ENCODE measurements around the gene IGLL1.
"Not testable (repeated sequence)": the region's sequence is repeated elsewhere in the genome, so short reads cannot be mapped to it uniquely, and the experiment has no call there.

The IGLL1 gene

DNA sequence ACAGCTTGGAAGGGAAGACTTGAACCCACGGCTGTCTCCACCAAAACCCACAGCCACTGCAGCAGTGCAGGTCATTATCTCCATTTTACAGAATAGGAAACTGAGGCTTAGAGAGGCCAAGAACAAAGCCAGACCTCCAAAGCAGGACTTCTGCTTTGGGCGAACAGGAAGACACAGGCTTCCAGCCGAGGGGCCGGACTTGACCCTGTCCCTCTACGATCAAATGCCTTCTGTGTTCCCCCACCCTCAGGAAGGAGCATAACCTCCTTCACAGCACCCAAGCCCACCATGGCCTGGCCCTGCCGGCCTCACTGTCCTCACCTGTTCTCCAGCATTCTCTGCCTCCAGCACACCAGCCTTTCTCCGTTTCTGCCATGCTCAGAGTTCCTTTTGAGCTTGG is 15.8 kb downstream of the IGLL1 start:
- DNase-seq (ENCODE audit: low read depth in 4 of 4, low spot score in 1 of 4) = no peak

DNA sequence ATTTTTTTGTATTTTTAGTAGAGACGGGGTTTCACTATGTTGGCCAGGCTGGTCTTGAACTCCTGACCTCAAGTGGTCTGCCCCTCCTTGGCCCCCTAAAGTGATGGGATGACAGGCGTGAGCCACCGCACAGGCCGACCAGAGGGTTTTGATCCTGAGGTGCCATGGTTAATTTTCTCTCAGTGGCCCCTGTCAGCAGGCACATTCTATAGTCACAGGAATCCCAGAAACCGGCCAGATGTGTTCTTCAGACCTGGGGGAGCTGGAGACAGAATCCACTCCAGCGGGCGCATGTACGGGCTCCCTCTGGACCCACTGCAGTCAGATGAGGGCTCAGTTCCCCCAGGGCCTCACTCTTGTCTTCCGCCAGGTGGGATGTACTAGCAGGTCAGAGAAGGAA is 17.0 kb downstream of the IGLL1 start:
- no peak for DNase-seq (ENCODE audit: low read depth in 4 of 4, low spot score in 1 of 4)

DNA sequence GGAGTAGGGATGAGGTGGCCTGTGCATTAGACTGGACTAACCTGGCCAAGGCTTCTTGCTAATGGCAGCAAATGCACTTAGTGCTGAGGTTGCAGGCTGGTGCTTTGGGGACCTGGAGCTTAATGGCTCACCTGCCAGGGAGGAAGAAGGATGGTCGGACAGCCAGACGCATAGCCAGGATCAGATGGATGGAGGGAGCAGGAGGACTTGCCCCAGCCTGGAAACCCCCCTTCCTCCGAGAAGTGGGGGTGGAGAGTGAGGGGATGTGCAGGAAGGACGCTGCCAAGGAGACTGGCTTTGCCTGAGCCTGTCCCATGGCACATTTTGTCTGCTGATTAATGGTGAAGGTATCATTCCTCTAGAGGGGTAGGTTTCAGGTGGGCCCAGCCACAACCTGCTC is 17.9 kb downstream of the IGLL1 start:
- DNase-seq (ENCODE audit: low read depth in 4 of 4, low spot score in 1 of 4) = no peak

DNA sequence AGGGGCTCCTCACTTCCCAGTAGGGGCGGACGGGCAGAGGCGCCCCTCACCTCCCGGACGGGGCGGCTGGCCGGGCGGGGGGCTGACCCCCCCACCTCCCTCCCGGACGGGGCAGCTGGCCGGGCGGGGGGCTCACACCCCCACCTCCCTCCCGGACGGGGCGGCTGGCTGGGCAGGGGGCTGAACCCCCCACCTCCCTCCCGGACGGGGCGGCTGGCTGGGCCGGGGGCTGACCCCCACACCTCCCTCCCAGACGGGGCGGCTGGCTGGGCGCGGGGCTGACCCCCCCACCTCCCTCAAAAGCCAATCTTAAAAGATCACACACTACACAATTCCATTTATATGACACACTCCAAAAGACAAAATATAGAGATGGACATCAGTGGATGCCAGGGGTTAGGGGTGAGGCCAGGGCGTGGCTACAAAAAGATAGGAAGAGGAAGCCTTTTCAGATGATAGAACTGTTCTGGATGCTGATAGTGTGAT is 19.0 kb downstream of the IGLL1 start:
- DNase-seq (ENCODE audit: low read depth in 4 of 4, low spot score in 1 of 4) = not testable (repeated sequence)

DNA sequence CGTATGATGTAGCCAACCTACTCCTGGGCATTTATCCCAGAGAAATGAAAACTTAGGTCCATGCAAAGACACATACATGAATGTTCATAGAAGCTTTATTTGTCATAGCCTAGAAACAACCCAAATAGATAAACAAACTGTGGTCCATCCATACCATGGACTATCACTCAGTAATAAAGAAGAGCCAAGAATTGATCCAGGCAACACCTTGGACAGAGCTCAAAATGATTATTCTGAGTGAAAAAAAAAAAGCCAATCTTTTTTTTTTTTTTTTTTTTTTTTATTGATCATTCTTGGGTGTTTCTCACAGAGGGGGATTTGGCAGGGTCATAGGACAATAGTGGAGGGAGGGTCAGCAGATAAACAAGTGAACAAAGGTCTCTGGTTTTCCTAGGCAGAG is 19.9 kb downstream of the IGLL1 start:
- DNase-seq (ENCODE audit: low read depth in 4 of 4, low spot score in 1 of 4) = not testable (repeated sequence)

DNA sequence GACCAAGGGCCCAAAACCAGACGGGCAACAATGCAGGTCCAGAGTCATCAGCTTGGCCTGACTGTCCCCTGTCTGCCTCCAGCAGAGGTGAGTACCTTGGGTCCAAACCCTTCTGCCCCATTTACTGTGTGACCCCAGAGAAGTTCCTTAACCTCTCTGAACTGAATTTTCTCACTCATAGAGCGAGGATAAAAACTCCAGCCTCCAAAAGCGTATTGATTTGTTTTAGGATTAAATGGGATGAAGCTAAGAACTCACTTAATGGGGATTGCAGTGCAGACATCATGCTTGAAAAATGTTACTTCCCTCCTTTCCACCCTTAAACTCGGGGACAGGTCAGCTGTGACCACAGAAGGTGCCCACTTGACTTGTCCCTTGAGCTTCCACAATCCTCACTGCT is 22.6 kb downstream of the IGLL1 start:
- DNase-seq (ENCODE audit: low read depth in 4 of 4, low spot score in 1 of 4) = no peak

DNA sequence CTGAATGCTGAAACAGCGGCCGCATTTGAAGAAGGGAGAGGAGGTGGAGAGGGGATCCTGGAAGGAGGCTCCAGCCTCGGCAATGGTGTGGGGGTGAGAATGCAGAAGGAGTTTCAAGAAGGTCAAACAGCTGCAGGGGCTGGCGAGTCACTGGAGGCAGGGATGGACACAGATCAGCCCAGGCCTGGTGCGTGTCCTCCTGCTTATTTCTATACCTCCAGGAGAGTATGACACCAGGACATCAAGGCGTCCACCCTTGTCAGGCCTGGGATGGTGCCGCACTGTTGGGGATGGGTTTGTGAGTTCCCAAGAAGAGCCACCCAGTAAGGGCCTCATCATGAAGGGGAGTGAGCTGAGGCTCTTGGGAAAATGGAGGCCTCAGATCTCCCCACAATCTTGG is 23.1 kb downstream of the IGLL1 start:
- DNase-seq (ENCODE audit: low read depth in 4 of 4, low spot score in 1 of 4) = no peak

DNA sequence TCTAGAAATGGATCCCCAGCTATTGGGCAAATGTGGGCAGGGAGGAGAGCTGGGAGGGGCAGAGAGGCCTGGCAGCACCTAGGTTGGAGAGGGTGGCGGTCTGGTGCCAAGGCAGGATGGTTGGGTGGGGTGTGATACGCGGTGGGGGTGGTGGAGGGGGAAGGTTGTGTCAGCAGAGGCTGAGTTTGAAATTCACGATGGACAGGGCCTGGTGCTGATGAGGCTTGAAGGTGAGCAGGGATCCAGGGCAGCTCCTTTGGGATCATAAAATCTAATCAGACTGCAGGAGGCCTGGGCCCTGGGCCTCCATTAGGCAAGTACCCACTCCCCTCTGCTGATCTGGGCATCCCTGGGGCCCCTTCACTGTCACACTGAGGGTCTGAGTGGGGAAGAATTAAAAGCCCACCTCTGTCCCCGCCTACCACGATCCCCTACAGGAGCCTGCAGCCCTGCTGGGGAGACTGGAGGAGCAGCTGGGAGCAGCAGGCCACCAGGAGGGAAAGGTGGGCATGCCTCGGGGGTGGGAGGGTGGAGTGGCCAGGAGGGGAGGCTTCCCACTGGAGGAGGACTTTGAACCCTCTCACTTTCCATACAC is 24.0 kb downstream of the IGLL1 start:
- no peak for DNase-seq (ENCODE audit: low read depth in 4 of 4, low spot score in 1 of 4)

DNA sequence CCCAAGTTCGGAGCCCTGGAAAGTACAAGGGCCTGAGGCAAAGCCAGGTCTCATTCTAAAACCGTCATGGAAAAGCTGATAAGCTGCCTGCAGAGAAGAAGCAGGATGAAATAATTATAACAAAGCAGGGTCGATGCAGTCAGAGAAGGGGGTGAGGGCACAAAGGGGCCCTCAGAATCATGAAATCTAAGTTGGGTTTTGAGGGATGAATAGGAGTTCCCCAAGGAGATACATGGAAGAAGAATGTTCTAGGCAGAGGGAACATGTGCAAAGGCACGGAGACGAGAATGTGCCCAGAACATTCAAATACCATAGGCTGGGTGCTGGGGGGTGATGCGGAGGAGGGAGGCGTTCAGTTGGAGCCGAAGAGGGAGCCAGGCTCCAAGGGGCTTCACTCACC is 25.0 kb downstream of the IGLL1 start:
- no peak for DNase-seq (ENCODE audit: low read depth in 4 of 4, low spot score in 1 of 4)

DNA sequence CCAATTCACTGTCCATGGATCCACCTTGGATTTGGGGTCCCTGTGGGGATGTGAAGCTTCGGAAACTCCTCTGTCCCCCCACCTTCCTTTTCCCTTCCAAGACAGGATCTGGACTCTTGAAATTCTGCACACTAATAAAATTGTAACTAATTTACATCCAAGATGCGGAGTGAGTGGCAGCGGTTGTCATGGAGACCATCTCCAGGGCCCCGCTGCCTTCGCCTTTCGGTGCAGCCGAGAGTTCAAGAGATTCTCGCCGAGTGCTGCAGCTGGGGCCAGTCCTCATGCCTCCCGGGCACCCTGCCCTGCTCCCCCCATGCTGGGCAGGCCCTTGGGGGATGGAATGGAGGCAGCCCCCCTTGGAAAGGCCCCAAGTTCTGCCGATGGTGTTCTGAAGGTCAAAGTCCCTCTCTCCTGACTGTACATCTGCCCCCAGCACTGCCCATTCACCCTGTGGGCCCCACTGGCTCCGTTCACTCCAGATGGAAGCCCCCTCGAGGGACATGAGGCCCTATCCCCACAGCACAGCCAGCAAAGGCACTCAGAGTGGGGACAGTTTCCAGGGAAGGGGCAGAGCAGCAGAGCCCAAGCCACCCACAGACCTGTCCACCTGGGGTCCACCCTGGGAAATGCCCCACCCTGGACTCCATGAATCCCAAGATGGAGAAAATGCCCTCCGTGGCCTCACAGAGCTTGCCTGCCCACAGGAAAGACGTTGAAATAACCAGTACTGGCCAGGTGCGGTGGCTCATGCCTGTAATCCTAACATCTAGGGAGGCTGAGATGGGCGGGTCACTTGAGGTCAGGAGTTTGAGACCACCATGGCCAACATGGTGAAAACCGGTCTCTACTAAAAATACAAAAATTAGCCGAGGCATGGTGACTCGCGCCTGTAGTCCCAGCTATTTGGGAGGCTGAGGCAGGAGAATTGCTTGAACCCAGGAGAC is 25.9 kb downstream of the IGLL1 start:
- no peak for DNase-seq (ENCODE audit: low read depth in 4 of 4, low spot score in 1 of 4)

DNA sequence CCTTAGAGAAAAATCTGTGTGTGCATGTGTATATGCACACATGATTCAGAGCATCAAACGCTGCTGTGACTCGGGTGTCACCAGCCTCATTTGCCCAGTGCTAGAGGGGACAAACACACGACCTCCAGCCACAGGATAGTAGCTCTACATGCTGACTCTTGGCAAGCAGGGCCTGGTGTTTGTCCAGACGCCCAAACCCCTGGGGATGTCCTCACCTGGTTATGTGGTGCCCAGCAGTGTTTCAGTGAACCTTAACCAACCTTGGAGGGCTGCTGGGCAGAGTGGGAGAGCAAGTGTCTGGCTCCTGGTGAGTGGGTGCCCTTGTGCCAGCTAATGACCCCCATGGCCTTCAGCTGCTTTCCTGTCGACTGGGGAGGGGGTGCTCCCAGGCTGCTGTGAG is 26.7 kb downstream of the IGLL1 start:
- DNase-seq (ENCODE audit: low read depth in 4 of 4, low spot score in 1 of 4) = no peak

DNA sequence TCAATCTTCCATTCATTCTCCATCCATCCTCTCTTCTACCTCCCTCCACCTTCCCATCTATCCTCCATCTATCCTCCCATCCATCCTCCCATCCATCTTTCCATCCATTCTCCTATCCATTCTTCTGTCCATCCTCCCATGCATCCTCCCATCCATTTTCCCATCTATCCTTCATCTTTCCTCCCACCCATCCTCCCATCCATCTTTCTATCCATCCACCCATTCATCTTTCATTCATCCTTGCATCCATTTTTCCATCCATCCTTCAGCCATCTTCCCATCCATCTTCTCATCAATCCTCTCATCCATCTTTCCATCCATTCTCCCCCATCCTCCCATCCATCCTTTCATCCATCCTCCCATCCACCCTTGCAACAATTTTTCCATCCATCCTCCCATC is 27.5 kb downstream of the IGLL1 start:
- DNase-seq (ENCODE audit: low read depth in 4 of 4, low spot score in 1 of 4) = no peak

DNA sequence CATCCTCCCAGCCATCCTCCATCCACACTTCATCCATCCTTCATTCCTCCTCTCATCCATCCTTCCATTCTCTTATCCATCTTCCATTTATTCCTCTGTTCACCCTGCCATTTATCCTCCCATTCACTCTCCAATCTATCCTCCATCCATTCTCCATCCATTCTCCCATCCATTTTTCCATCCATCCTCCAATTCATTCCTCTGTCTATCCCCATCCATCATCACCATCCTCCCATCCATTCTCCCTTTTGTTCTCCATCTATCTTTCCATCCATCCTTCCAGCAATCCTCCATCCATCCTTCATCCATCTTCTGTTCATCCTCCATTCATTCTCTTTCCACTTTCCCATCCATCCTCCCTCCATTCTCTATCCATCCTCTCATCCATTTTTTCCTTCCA is 28.7 kb downstream of the IGLL1 start:
- DNase-seq (ENCODE audit: low read depth in 4 of 4, low spot score in 1 of 4) = no peak

DNA sequence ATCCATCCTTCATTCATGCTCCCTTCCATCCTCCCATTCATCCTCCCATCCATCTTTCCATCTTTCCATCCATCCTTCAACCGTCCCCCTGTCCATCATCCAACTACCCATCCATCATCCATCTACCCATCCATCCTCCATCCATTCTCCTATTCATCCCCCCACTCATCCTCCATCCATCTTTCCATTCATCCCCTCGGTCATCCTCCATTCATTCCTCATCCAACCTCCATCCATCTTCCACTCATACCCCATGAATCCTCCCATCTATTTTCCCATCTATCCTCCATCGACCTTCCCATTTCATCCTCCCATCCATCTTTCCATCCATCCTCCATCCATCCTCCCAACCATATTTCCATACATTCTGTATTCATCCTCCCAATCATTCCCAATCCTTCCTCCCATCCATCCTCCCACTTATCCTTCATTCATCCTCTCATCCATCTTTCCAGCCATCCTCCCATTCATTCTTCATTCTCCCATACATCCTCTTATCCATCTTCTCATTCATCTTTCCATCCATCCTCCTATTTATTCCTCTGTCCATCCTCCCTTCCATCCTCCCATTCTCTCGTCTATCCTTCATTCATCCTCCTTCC is 29.9 kb downstream of the IGLL1 start:
- no peak for DNase-seq (ENCODE audit: low read depth in 4 of 4, low spot score in 1 of 4)

DNA sequence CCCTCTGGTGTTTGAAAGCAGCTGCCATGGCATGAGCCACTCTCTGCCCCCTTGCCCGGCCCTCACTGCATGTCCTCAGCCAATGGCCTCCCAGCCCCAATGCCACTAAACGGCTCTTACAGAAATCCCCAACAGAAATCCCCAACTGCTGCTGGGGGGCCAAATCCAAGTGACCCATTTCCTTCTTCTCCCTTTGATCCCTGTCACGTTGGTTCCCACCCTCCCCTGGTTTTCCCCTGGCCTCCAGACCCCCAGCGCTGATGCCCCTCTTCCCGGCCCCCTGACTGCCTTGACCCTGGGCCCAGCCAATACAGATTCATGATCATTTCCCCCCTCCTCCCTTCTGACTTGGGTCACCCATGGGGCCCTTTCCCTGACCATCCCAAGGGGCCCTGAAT is 30.9 kb downstream of the IGLL1 start:
- no peak for DNase-seq (ENCODE audit: low read depth in 4 of 4, low spot score in 1 of 4)

DNA sequence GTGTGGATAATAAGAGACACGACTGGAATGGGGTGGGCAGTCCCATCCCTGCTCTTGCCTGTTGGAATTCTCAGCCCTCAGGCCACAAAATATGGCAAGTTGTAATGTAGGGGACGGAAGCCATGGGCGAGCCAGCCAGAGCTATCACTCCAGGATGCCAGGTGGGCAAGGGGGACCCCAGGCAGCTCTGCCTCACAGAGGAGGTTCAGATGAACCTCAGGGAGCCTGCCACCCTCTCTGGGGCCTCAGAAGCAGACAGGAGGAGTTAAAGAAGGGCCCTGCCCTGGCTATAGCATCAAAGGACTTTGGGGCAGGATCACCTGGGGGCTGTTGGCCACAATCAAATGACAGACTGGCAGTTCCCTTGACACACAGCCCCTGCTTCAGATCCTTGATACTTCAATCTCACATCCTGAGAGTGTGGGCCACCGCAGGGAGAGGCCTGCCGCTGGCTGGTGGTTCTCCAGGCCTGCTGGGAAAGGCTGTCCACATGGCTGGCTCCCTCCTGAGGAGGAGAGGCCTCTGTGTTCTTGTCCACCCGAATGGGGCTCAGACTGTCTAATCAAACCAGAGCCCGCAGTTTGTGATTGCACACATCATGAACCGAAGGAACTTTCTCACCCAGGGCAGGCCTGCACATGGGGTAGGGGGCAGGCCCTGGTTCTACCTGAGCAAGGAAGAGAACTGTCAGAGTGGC is 31.4 kb downstream of the IGLL1 start:
- DNase-seq (ENCODE audit: low read depth in 4 of 4, low spot score in 1 of 4) = no peak

DNA sequence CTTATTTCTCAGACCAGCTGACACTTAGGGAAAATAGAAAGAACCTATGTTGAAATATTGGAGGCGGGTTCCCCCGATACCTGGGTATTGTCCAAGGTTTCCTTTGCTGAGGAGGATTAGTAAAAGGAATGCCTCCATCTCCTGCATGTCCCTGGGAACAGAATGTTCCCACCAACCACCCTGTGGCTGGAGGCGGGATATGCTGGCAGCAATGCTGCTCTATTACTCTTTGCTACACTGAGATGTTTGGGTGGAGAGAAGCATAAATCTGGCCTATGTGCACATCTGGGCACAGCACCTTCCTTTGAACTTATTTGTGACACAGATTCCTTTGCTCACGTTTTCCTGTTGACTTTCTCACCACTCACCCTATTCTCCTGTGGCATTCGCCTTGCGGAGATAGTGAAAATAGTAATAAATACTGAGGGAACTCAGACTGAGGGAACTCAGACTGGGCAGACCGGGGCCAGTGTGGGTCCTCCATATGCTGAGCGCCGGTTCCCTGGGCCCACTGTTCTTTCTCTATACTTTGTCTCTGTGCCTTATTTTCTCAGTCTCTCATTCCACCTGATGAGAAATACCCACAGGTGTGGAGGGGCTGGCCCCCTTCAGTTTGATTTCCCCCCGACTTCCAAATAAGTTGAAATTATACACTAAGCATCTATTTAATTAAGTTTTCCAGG is 32.1 kb downstream of the IGLL1 start:
- no peak for DNase-seq (ENCODE audit: low read depth in 4 of 4, low spot score in 1 of 4)

DNA sequence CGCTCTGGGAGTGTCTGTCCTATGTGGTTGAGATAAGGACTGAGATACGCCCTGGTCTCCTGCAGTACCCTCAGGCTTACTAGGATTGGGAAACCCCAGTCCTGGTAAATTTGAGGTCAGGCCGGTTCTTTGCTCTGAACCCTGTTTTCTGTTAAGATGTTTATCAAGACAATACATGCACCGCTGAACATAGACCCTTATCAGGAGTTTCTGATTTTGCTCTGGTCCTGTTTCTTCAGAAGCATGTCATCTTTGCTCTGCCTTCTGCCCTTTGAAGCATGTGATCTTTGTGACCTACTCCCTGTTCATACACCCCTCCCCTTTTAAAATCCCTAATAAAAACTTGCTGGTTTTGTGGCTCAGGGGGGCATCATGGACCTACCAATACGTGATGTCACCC is 32.7 kb downstream of the IGLL1 start:
- DNase-seq (ENCODE audit: low read depth in 4 of 4, low spot score in 1 of 4) = not testable (repeated sequence)

DNA sequence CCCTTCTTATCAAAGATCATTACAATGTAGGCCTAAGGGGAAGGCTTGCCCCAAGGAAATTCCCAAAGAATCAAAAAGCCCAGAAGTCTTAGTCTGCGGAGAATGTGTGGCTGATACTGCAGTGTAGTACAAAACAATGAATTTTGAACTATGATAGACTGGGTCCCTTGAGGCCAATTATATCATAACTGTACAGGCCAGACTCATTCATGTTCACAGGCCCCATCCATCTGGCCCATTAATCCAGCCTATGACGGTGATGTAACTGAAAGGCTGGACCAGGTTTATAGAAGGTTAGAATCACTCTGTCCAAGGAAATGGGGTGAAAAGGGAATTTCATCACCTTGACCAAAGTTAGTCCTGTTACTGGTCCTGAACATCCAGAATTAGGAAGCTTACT is 35.2 kb downstream of the IGLL1 start:
- no peak for DNase-seq (ENCODE audit: low read depth in 4 of 4, low spot score in 1 of 4)

DNA sequence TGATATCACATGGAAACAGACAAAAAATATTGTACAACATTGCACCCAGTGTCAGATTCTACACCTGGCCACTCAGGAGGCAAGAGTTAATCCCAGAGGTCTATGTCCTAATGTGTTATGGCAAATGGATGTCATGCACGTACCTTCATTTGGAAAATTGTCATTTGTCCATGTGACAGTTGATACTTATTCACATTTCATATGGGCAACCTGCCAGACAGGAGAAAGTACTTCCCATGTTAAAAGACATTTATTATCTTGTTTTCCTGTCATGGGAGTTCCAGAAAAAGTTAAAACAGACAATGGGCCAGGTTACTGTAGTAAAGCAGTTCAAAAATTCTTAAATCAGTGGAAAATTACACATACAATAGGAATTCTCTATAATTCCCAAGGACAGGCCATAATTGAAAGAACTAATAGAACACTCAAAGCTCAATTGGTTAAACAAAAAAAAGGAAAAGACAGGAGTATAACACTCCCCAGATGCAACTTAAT is 36.5 kb downstream of the IGLL1 start:
- not testable (repeated sequence) for DNase-seq (ENCODE audit: low read depth in 4 of 4, low spot score in 1 of 4)

DNA sequence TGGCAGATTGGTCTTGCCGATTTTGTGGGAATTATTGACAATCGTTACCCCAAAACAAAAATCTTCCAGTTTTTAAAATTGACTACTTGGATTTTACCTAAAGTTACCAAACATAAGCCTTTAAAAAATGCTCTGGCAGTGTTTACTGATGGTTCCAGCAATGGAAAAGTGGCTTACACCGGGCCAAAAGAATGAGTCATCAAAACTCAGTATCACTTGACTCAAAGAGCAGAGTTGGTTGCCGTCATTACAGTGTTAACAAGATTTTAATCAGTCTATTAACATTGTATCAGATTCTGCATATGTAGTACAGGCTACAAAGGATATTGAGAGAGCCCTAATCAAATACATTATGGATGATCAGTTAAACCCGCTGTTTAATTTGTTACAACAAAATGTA is 37.2 kb downstream of the IGLL1 start:
- no peak for DNase-seq (ENCODE audit: low read depth in 4 of 4, low spot score in 1 of 4)
